Hepatocyte (in vitro differentiated cells): ENCODE measurements around the gene WNT7A. TPM values are rescaled to one million over a fixed set of nuclear protein-coding genes. Genes with fewer than 3 reads are reported as not detected.

Source experiments
- DNase-seq: peaks from one replicate; pipeline ENCODE4 v3.0.0-alpha.2; 2016; ENCODE audit warnings: low spot score
- H2AFZ ChIP-seq: fragments of 200-600 bp; sonication (generic); 2 replicates; pipeline ENCODE4 v1.6.0; 2016; ENCODE audit warnings: antibody characterized with exemption, mild to moderate bottlenecking
- H3K27ac ChIP-seq: fragments of 200-600 bp; sonication (generic); 2 replicates; pipeline ENCODE4 v1.5.1; 2016; ENCODE audit warnings: mild to moderate bottlenecking
- H3K27me3 ChIP-seq: fragments of 200-600 bp; sonication (generic); 2 replicates; pipeline ENCODE4 v1.6.1; 2016
- H3K36me3 ChIP-seq: fragments of 200-600 bp; sonication (generic); replicated peaks from 2 replicates; pipeline ENCODE4 v1.5.1; 2016; ENCODE audit warnings: low read depth; ENCODE audit not compliant: insufficient read depth
- H3K4me1 ChIP-seq: fragments of 200-600 bp; sonication (generic); 2 replicates; pipeline ENCODE4 v1.5.1; 2016; ENCODE audit warnings: mild to moderate bottlenecking, moderate library complexity; ENCODE audit not compliant: insufficient read depth
- H3K4me2 ChIP-seq: fragments of 200-600 bp; sonication (generic); 2 replicates; pipeline ENCODE4 v1.6.0; 2016
- H3K4me3 ChIP-seq: fragments of 200-600 bp; sonication (generic); 2 replicates; pipeline ENCODE4 v1.5.1; 2016; ENCODE audit warnings: mild to moderate bottlenecking
- H3K79me2 ChIP-seq: fragments of 200-600 bp; sonication (generic); 2 replicates; pipeline ENCODE4 v1.6.0; 2017; ENCODE audit warnings: mild to moderate bottlenecking
- H3K9me2 ChIP-seq: fragments of 200-600 bp; sonication (generic); replicated peaks from 2 replicates; pipeline ENCODE4 v1.6.0; 2017; ENCODE audit warnings: mild to moderate bottlenecking; ENCODE audit not compliant: insufficient read depth
- H3K9me3 ChIP-seq: fragments of 200-600 bp; sonication (generic); 2 replicates; pipeline ENCODE4 v1.5.1; 2016; ENCODE audit warnings: low read depth, mild to moderate bottlenecking
- H4K20me1 ChIP-seq: fragments of 200-600 bp; sonication (generic); 2 replicates; pipeline ENCODE4 v1.6.0; 2016; ENCODE audit warnings: mild to moderate bottlenecking; ENCODE audit not compliant: insufficient read depth, poor library complexity, severe bottlenecking
- EZH2 ChIP-seq: fragments of 200-600 bp; sonication (generic); IDR thresholded peaks from 2 replicates; pipeline ENCODE4 v1.6.1; 2016; ENCODE audit warnings: antibody characterized with exemption, mild to moderate bottlenecking, borderline replicate concordance
- EZH2phosphoT487 ChIP-seq: fragments of 200-600 bp; sonication (generic); IDR thresholded peaks from one replicate; pipeline ENCODE4 v1.6.1; 2018; ENCODE audit warnings: antibody characterized with exemption, mild to moderate bottlenecking, low read depth, moderate library complexity; ENCODE audit not compliant: unreplicated experiment, severe bottlenecking
- WGBS: methylation state at CpG from one replicate; pipeline ENCODE4 v1.1.6; 2016; ENCODE audit warnings: low lambda C conversion rate; ENCODE audit errors: missing lambda C conversion rate; 5-methylcytosine and 5-hydroxymethylcytosine counted together
- polyA plus RNA-seq: library from polyadenylated mRNA; unstranded; fragments of >200 nt; fragmentation: Nextera tagmentation; extraction: Ambion mirVana; gene quantifications from 2 replicates; pipeline ENCODE4 v1.2.1, GENCODE V29; 2016
- total RNA-seq: library from RNA; depleted of rRNA; stranded (reverse); fragments of >200 nt; gene quantifications from 2 replicates; pipeline ENCODE4 v1.2.3, GENCODE V29; 2014
- TF ChIP-seq, protein P1 (sequence below): fragments of 200-600 bp; sonication (generic); IDR thresholded peaks from 2 replicates; pipeline ENCODE4 v1.5.1; 2016; ENCODE audit warnings: antibody characterized with exemption, mild to moderate bottlenecking; ENCODE audit not compliant: poor library complexity

WNT7A gene
- total and polyA plus RNA-seq, 2 experiments from 2014 or later = 0.04 to 0.13 TPM

DNA sequence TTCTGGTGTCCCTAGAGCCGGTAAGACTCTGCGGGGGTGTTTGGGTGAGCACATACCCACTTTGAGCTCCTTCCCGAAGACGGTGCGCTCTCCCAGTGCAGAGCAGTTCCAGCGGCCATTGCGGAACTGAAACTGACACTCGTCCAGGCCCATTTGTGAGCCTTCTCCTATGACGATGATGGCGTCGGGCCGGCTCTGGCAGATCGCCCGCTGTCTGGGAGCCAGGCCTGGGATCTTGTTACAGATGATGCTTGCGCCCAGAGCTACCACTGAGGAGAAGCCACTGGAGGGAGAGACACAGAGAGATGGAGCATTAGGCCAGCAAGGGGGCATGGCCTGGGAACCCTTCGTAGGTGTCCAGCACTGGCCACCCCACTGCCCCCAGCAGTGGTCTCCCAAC, 5.0 kb downstream of the WNT7A start:
- H3K4me1 ChIP-seq = peaks cover 8% of the 10 kb centered on the region
- no peaks in the 10 kb centered on the region for H3K9me3 ChIP-seq
- H3K79me2 ChIP-seq = no peaks in the 10 kb centered on the region
- 78% methylated on average over 16 of the region's 16 CpGs for WGBS
- H3K27ac ChIP-seq = no peak overlapping the region
- H3K4me2 ChIP-seq = no peak overlapping the region
- no peaks in the 10 kb centered on the region for H4K20me1 ChIP-seq
- H3K36me3 ChIP-seq = no peaks in the 10 kb centered on the region
- DNase-seq = no peak
- TF ChIP-seq EZH2 = no peak
- no peak for TF ChIP-seq EZH2phosphoT487
- TF ChIP-seq, protein P1, sequence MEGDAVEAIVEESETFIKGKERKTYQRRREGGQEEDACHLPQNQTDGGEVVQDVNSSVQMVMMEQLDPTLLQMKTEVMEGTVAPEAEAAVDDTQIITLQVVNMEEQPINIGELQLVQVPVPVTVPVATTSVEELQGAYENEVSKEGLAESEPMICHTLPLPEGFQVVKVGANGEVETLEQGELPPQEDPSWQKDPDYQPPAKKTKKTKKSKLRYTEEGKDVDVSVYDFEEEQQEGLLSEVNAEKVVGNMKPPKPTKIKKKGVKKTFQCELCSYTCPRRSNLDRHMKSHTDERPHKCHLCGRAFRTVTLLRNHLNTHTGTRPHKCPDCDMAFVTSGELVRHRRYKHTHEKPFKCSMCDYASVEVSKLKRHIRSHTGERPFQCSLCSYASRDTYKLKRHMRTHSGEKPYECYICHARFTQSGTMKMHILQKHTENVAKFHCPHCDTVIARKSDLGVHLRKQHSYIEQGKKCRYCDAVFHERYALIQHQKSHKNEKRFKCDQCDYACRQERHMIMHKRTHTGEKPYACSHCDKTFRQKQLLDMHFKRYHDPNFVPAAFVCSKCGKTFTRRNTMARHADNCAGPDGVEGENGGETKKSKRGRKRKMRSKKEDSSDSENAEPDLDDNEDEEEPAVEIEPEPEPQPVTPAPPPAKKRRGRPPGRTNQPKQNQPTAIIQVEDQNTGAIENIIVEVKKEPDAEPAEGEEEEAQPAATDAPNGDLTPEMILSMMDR = no peak
- H2AFZ ChIP-seq = no peak overlapping the region
- no peaks in the 10 kb centered on the region for H3K9me2 ChIP-seq
- H3K27me3 ChIP-seq = peaks cover 71% of the 10 kb centered on the region
- H3K4me3 ChIP-seq = no peak overlapping the region

DNA sequence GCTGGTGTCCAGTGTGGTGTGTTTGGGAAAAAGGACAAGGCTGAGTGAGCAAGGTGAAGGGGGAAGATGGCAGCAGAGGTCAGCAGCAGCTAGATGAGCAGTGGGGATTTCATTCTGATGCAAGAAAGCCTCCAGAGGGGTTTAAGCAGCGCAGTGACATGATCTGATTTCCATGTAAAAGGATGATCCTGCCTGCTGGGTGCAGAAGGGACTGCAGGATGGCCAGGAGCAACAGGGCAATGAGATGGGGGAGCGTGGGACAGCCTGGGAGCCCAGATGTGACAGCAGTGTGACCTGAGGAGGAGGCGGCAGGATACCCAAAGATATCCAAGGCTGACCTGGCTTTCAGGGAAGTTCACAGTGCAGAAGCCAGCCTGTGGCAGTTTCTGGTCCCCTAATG, 6.1 kb downstream of the WNT7A start:
- Histone ChIP-seq H4K20me1 (no peaks in the 10 kb centered on the region), H3K36me3 (no peaks in the 10 kb centered on the region), H3K4me1 (peaks cover 7% of the 10 kb centered on the region), H3K4me2 (no peak overlapping the region), H3K27me3 (peaks cover 61% of the 10 kb centered on the region), H3K4me3 (no peak overlapping the region), H3K79me2 (no peaks in the 10 kb centered on the region), H3K27ac (no peak overlapping the region), H3K9me2 (no peaks in the 10 kb centered on the region), H2AFZ (no peak overlapping the region), H3K9me3 (no peaks in the 10 kb centered on the region)
- WGBS = 42% methylated on average over 3 of the region's 3 CpGs
- DNase-seq = no peak
- TF ChIP-seq EZH2phosphoT487 (no peak), EZH2 (no peak)
- TF ChIP-seq, protein P1 = no peak

DNA sequence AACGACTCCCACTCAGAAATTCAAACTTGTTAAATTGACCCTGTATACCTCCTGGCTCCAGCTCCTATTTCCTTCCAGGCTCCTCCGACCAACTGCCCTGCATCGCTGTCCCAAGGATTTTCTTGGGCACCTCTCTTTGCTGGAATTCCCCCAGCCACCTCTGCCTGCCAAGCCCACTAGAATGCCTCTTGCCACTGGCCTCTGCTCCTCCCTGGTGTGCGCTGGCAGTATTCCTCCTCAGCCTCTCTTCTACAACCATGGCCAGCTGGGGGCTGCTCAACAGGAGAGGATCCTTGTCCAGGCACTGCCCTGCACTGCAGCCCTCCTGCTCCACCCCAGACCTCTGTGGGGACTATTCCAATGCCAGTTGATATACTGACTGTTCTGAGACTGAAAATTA, 7.4 kb downstream of the WNT7A start:
- Histone ChIP-seq H3K27me3 (peaks cover 56% of the 10 kb centered on the region), H2AFZ (no peak overlapping the region), H3K27ac (no peak overlapping the region), H3K4me3 (no peak overlapping the region), H3K79me2 (no peaks in the 10 kb centered on the region), H3K4me1 (no peaks in the 10 kb centered on the region), H3K9me2 (no peaks in the 10 kb centered on the region), H3K9me3 (no peaks in the 10 kb centered on the region), H3K4me2 (no peak overlapping the region), H3K36me3 (no peaks in the 10 kb centered on the region), H4K20me1 (no peaks in the 10 kb centered on the region)
- WGBS = 88% methylated on average over 4 of the region's 4 CpGs
- TF ChIP-seq EZH2phosphoT487 (no peak), EZH2 (no peak)
- TF ChIP-seq, protein P1 = no peak
- DNase-seq = no peak

DNA sequence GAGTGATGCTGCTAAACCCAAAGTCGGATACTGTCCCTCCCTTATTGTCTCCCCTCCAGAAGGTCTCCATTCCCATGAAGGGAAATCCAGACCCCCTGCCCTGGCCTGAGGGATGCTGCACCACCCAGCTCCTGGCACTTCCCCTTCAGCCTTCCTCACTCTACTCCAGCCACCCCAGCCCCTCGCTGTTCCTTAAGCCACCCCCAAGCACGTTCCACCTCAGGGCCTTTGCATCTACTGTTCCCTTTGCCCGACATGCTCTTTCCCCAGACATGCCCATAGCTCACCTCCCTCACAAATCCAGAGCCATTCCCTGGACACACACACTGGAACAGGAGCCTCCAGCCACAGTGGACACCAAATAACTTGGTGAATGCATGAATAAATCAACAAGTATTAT, 8.1 kb downstream of the WNT7A start:
- Histone ChIP-seq H3K9me2 (no peaks in the 10 kb centered on the region), H4K20me1 (no peaks in the 10 kb centered on the region), H3K4me3 (no peak overlapping the region), H3K9me3 (no peaks in the 10 kb centered on the region), H3K4me2 (no peak overlapping the region), H2AFZ (no peak overlapping the region), H3K36me3 (no peaks in the 10 kb centered on the region), H3K27ac (no peak overlapping the region), H3K4me1 (no peaks in the 10 kb centered on the region), H3K79me2 (no peaks in the 10 kb centered on the region), H3K27me3 (peaks cover 55% of the 10 kb centered on the region)
- no peak for DNase-seq
- 92% methylated on average over 4 of the region's 4 CpGs for WGBS
- TF ChIP-seq, protein P1 = no peak
- no peak for TF ChIP-seq EZH2phosphoT487
- no peak for TF ChIP-seq EZH2
